Endodermal cell (in vitro differentiated cells): ENCODE results near the gene RASGEF1C. TPM values are rescaled to one million over a fixed set of nuclear protein-coding genes. Genes with fewer than 3 reads are reported as not detected.

Experiments used
- DNase-seq: peaks from one replicate; pipeline ENCODE4 v3.0.0-alpha.2; 2017
- H3K27ac ChIP-seq: 2 replicates; pipeline ENCODE4 v1.5.1; 2013; ENCODE audit warnings: mild to moderate bottlenecking, low read depth, low read length, moderate library complexity
- H3K27me3 ChIP-seq: 2 replicates; pipeline ENCODE4 v1.6.1; 2013; ENCODE audit warnings: mild to moderate bottlenecking, low read length, moderate library complexity; ENCODE audit not compliant: insufficient read depth, control insufficient read depth, poor library complexity, severe bottlenecking
- H3K36me3 ChIP-seq: 2 replicates; pipeline ENCODE4 v1.7.0; 2013; ENCODE audit warnings: mild to moderate bottlenecking, low read length, moderate library complexity; ENCODE audit not compliant: control insufficient read depth, insufficient read depth
- H3K4me1 ChIP-seq: one replicate; pipeline ENCODE4 v1.7.0; 2013; ENCODE audit warnings: low read length; ENCODE audit not compliant: control insufficient read depth, insufficient read depth
- H3K4me3 ChIP-seq: 2 replicates; pipeline ENCODE4 v1.5.1; 2013; ENCODE audit warnings: mild to moderate bottlenecking, low read length, moderate library complexity
- H3K9ac ChIP-seq: 2 replicates; pipeline ENCODE4 v1.6.1; 2013; ENCODE audit warnings: mild to moderate bottlenecking, low read length, moderate library complexity; ENCODE audit not compliant: poor library complexity, severe bottlenecking; ENCODE audit errors: extremely low read depth
- H3K9me3 ChIP-seq: 2 replicates; pipeline ENCODE4 v1.6.1; 2013; ENCODE audit warnings: mild to moderate bottlenecking, low read length, moderate library complexity; ENCODE audit not compliant: control insufficient read depth
- H3K27ac Mint-ChIP-seq: 2 replicates; pipeline ENCODE4 v1.8.0; 2020; ENCODE audit warnings: mixed read lengths
- H3K27me3 Mint-ChIP-seq: 2 replicates; pipeline ENCODE4 v1.8.0; 2021; ENCODE audit warnings: mild to moderate bottlenecking, mixed read lengths; ENCODE audit not compliant: insufficient read depth
- H3K36me3 Mint-ChIP-seq: 2 replicates; pipeline ENCODE4 v1.8.0; 2020; ENCODE audit warnings: low read depth, mixed read lengths
- H3K4me1 Mint-ChIP-seq: 2 replicates; pipeline ENCODE4 v1.8.0; 2020; ENCODE audit warnings: mixed read lengths
- H3K4me3 Mint-ChIP-seq: 2 replicates; pipeline ENCODE4 v1.8.0; 2020; ENCODE audit warnings: mild to moderate bottlenecking, moderate library complexity, mixed read lengths
- H3K9me3 Mint-ChIP-seq: 2 replicates; pipeline ENCODE4 v1.8.0; 2020; ENCODE audit warnings: mild to moderate bottlenecking, mixed read lengths
- CTCF ChIP-seq: fragments of 200-600 bp; sonication (generic); conservative IDR thresholded peaks from 2 replicates; pipeline ENCODE4 v1.5.0; 2021; ENCODE audit warnings: antibody characterized with exemption, mild to moderate bottlenecking
- WGBS, 2 experiments: methylation state at CpG; one replicate each; pipeline versions ENCODE4 v1.1.5 to v1.1.7; 2013; ENCODE audit warnings: missing lambda C conversion rate in 2 of 2, mixed read lengths in 1 of 2; ENCODE audit not compliant: insufficient coverage in 1 of 2, insufficient read length in 1 of 2; 5-methylcytosine and 5-hydroxymethylcytosine counted together
- total RNA-seq, 2 donors: library from RNA; stranded (reverse); fragmentation: NEBNext Ultra II Directional in 1 of 2; extraction: Animal tissue kit (Norgen Biotek cat#: 25700) in 1 of 2; gene quantifications; 2 replicates in 1 of 2; 3 replicates in 1 of 2; pipeline ENCODE4 v1.2.1, GENCODE V29; 2021

RASGEF1C gene
- total RNA-seq, 2 donors from 2014 or later = 0.62 to 0.75 TPM

- no peak for TF ChIP-seq CTCF
- Mint-ChIP-seq H3K27ac (no peak overlapping the region), H3K27me3 (no peaks in the 10 kb centered on the region), H3K36me3 (no peaks in the 10 kb centered on the region), H3K4me1 (peaks cover 2% of the 10 kb centered on the region), H3K9me3 (peaks cover 21% of the 10 kb centered on the region), H3K4me3 (no peak overlapping the region)
- Histone ChIP-seq H3K27ac (no peak overlapping the region), H3K9me3 (no peaks in the 10 kb centered on the region), H3K27me3 (no peaks in the 10 kb centered on the region), H3K4me3 (no peak overlapping the region), H3K4me1 (no peaks in the 10 kb centered on the region), H3K36me3 (no peaks in the 10 kb centered on the region), H3K9ac (no peak overlapping the region)
- WGBS, 2 experiments = 83 to 86% methylated on average over 6 to 11 of the region's 11 CpGs
- no peak for DNase-seq
Measured at GRCh38 chr5:180180846-180181245, 28.2 kb downstream of the RASGEF1C start.

GRCh38 chr5:180180421-180180820 is 28.6 kb downstream of the RASGEF1C start:
- no peak overlapping the region for H3K27ac Mint-ChIP-seq
- Histone ChIP-seq H3K27me3 (no peaks in the 10 kb centered on the region), H3K27ac (no peak overlapping the region), H3K4me1 (no peaks in the 10 kb centered on the region), H3K9ac (no peak overlapping the region), H3K4me3 (no peak overlapping the region), H3K9me3 (no peaks in the 10 kb centered on the region), H3K36me3 (no peaks in the 10 kb centered on the region)
- peaks cover 21% of the 10 kb centered on the region for H3K9me3 Mint-ChIP-seq
- H3K36me3 Mint-ChIP-seq = no peaks in the 10 kb centered on the region
- H3K4me1 Mint-ChIP-seq = peaks cover 2% of the 10 kb centered on the region
- no peak overlapping the region for H3K4me3 Mint-ChIP-seq
- no peak for TF ChIP-seq CTCF
- no peaks in the 10 kb centered on the region for H3K27me3 Mint-ChIP-seq
- no peak for DNase-seq
- 80 to 88% methylated on average over 4 to 6 of the region's 6 CpGs for WGBS, 2 experiments

GRCh38 chr5:180179442-180180420 is 29.3 kb downstream of the RASGEF1C start:
- H3K36me3 ChIP-seq = no peaks in the 10 kb centered on the region
- no peaks in the 10 kb centered on the region for H3K27me3 ChIP-seq
- H3K27me3 Mint-ChIP-seq = no peaks in the 10 kb centered on the region
- no peak overlapping the region for H3K9ac ChIP-seq
- H3K4me1 Mint-ChIP-seq = peaks cover 2% of the 10 kb centered on the region
- peak overlapping the region; percentile 24 for H3K27ac ChIP-seq
- H3K27ac Mint-ChIP-seq = no peak overlapping the region
- H3K4me1 ChIP-seq = no peaks in the 10 kb centered on the region
- no peak for TF ChIP-seq CTCF
- no peaks in the 10 kb centered on the region for H3K36me3 Mint-ChIP-seq
- H3K4me3 ChIP-seq = no peak overlapping the region
- peaks cover 20% of the 10 kb centered on the region for H3K9me3 Mint-ChIP-seq
- WGBS, 2 experiments = 84 to 88% methylated on average over 21 to 22 of the region's 23 CpGs
- no peak overlapping the region for H3K4me3 Mint-ChIP-seq
- no peak for DNase-seq
- H3K9me3 ChIP-seq = no peaks in the 10 kb centered on the region
